ENCODE data around the gene MMP21. TPM values are rescaled to one million over a fixed set of nuclear protein-coding genes. Genes with fewer than 3 reads are reported as not detected.

Gene MMP21
- not detected for total RNA-seq
- long read RNA-seq = 0 reads

- intact Hi-C loops (cut with DNase I) = no loop called here
- no peak for DNase-seq (ENCODE audit: missing footprints)
- no peak for ATAC-seq
Measured at GRCh38 chr10:125775491-125776106, at the start of gene MMP21. TSS of gene MMP21 (minus strand) at chr10:125775821. CDS start at chr10:125775821, 0 bp downstream.

GRCh38 chr10:125824736-125825135 lies 49.1 kb upstream of the MMP21 start:
- ATAC-seq (no peak), DNase-seq (ENCODE audit: missing footprints) (no peak)
- intact Hi-C loops (cut with DNase I) = loop anchor here (5.0 kb wide), 1 partner anchor 107 kb away; the partner anchor contains the start of gene EDRF1

GRCh38 chr10:125823663-125824251 lies 48.1 kb upstream of the MMP21 start:
- ATAC-seq (no peak), DNase-seq (ENCODE audit: missing footprints) (no peak)
- intact Hi-C loops (cut with DNase I) = loop anchor here (5.0 kb wide), 1 partner anchor 106 kb away; the partner anchor contains the start of gene EDRF1

GRCh38 chr10:125822878-125823662 lies 47.4 kb upstream of the MMP21 start, which contains the start of the genes BCCIP and UROS:
TSS of gene BCCIP (plus strand) at chr10:125823546. CDS start at chr10:125823558, 12 bp downstream.
TSS of gene UROS (minus strand) at chr10:125823258. CDS start at chr10:125816499, 6,759 bp downstream.
- ATAC-seq = peak; percentile 94
- DNase-seq (ENCODE audit: missing footprints) = peak; percentile 97
- intact Hi-C loops (cut with DNase I) = loop anchor here (5.0 kb wide), 1 partner anchor 106 kb away; the partner anchor contains the start of gene EDRF1

- DNase-seq (ENCODE audit: missing footprints) = no peak
- ATAC-seq = no peak
- intact Hi-C loops (cut with DNase I) = loop anchor here (5.0 kb wide), 1 partner anchor 103 kb away; the partner anchor contains the start of gene EDRF1
Measured at GRCh38 chr10:125820701-125821100, 45.1 kb upstream of the MMP21 start.

GRCh38 chr10:125817337-125817946 lies 41.8 kb upstream of the MMP21 start:
- no peak for ATAC-seq
- DNase-seq (ENCODE audit: missing footprints) = no peak
- intact Hi-C loops (cut with DNase I) = no loop called here

GRCh38 chr10:125816548-125816947 lies 40.9 kb upstream of the MMP21 start:
- no peak for ATAC-seq
- no peak for DNase-seq (ENCODE audit: missing footprints)
- intact Hi-C loops (cut with DNase I) = no loop called here

- no peak for ATAC-seq
Measured at GRCh38 chr10:125815764-125816163, 40.1 kb upstream of the MMP21 start.

GRCh38 chr10:125812128-125812750 lies 36.6 kb upstream of the MMP21 start:
- DNase-seq (ENCODE audit: missing footprints) (no peak), ATAC-seq (no peak)
- intact Hi-C loops (cut with DNase I) = no loop called here

More at GRCh38 chr10:125815764-125816163, 40.1 kb upstream of the MMP21 start:
- no peak for DNase-seq (ENCODE audit: missing footprints)
- intact Hi-C loops (cut with DNase I) = no loop called here

- DNase-seq (ENCODE audit: missing footprints) (no peak), ATAC-seq (no peak)
- intact Hi-C loops (cut with DNase I) = no loop called here
Measured at GRCh38 chr10:125811251-125811650, 35.6 kb upstream of the MMP21 start.

GRCh38 chr10:125808047-125808446 lies 32.4 kb upstream of the MMP21 start:
- DNase-seq (ENCODE audit: missing footprints) (no peak), ATAC-seq (no peak)
- intact Hi-C loops (cut with DNase I) = no loop called here

GRCh38 chr10:125802739-125803138 lies 27.1 kb upstream of the MMP21 start:
- no peak for ATAC-seq
- intact Hi-C loops (cut with DNase I) = no loop called here

GRCh38 chr10:125802131-125802530 lies 26.5 kb upstream of the MMP21 start:
- no peak for DNase-seq (ENCODE audit: missing footprints)
- ATAC-seq = no peak
- intact Hi-C loops (cut with DNase I) = no loop called here

More at GRCh38 chr10:125802739-125803138, 27.1 kb upstream of the MMP21 start:
- no peak for DNase-seq (ENCODE audit: missing footprints)

- intact Hi-C loops (cut with DNase I) = no loop called here
- no peak for ATAC-seq
- DNase-seq (ENCODE audit: missing footprints) = no peak
Measured at GRCh38 chr10:125801574-125801973, 26.0 kb upstream of the MMP21 start.

GRCh38 chr10:125799451-125800182 lies 24.0 kb upstream of the MMP21 start:
- intact Hi-C loops (cut with DNase I) = no loop called here
- DNase-seq (ENCODE audit: missing footprints) = no peak
- no peak for ATAC-seq

GRCh38 chr10:125797994-125798662 lies 22.5 kb upstream of the MMP21 start:
- intact Hi-C loops (cut with DNase I) = no loop called here
- ATAC-seq (no peak), DNase-seq (ENCODE audit: missing footprints) (no peak)

- intact Hi-C loops (cut with DNase I) = no loop called here
- ATAC-seq (no peak), DNase-seq (ENCODE audit: missing footprints) (no peak)
Measured at GRCh38 chr10:125797424-125797823, 21.8 kb upstream of the MMP21 start.
